K562 (cell line): ENCODE measurements around the gene LGALS7B.
"Not testable (repeated sequence)": the region's sequence is repeated elsewhere in the genome, so short reads cannot be mapped to it uniquely, and the experiment has no call there.

Experiments
- EZH2 ChIP-seq: IDR thresholded peaks from 2 replicates; pipeline ENCODE4 v1.6.1; 2012; ENCODE audit warnings: low read depth, mild to moderate bottlenecking, inconsistent platforms, low read length, borderline replicate concordance
- ZNF121 ChIP-seq: sonication (generic); formaldehyde crosslinking; conservative IDR thresholded peaks from 2 replicates; pipeline ENCODE4 v1.8.0; 2022; ENCODE audit warnings: missing genetic modification reagents

DNA sequence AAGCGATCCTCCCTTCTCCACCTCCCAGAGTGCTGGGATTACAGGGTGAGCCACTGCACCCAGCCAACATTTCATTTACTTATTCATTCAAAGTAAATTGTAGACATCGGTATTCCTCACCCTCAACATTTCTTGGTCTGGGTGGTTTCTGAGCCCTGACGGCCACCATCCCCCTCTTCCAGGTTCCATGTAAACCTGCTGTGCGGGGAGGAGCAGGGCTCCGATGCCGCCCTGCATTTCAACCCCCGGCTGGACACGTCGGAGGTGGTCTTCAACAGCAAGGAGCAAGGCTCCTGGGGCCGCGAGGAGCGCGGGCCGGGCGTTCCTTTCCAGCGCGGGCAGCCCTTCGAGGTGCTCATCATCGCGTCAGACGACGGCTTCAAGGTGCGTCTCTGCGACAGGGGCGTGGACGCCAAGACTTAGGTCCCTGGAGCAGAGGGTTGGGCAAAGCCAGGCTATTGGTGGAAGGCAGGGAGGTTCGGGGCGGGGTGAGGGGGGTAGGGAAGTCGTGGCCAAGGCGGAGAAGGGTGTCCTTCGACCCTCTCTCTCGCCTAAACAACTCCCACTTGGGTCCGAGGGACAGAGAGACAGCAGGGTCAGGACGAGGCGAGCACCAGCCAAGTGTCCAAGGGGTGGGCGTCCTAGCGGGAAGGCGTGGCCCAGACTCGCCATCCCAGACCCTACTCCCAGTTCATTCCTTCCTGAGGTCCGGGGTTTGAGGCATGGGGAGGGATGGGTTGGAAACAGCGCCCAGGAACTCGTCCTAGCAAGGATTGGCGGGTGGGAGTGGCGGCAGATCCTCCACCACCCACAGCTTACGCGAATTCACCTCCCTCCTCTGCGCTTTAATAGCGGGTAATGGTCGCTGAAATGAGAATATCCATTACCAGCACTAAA, 1.8 kb downstream of the LGALS7B start:
- TF ChIP-seq ZNF121 (CRISPR knock-in tag); EZH2: not testable (repeated sequence)
